HEK293 (cell line): ENCODE results near the gene PI4KA.

ENCODE experiments used
- EGR2 ChIP-seq: fragments of 450-650 bp; formaldehyde crosslinking; IDR thresholded peaks from 2 replicates; pipeline ENCODE4 v1.5.1; 2016; ENCODE audit warnings: low read depth, missing biosample characterization, missing genetic modification characterization
- MYNN ChIP-seq: fragments of 450-650 bp; formaldehyde crosslinking; IDR thresholded peaks from 2 replicates; pipeline ENCODE4 v1.5.1; 2016; ENCODE audit warnings: missing biosample characterization, missing genetic modification characterization, borderline replicate concordance
- TCF7L2 ChIP-seq: IDR thresholded peaks from 2 replicates; pipeline ENCODE4 v1.6.1; 2011; ENCODE audit warnings: low read depth, mild to moderate bottlenecking, inconsistent platforms, low read length, moderate library complexity, borderline replicate concordance
- ZNF174 ChIP-seq: fragments of 450-650 bp; formaldehyde crosslinking; IDR thresholded peaks from 2 replicates; pipeline ENCODE4 v1.5.0; 2017; ENCODE audit warnings: missing biosample characterization, mild to moderate bottlenecking, missing genetic modification characterization
- ZNF274 ChIP-seq, 2 experiments: fragments of 200-500 bp in 1 of 2; fragments of 450-650 bp in 1 of 2; sonication (Bioruptor generic) in 1 of 2; formaldehyde crosslinking in 1 of 2; IDR thresholded peaks; 2 replicates each; pipeline versions ENCODE4 v1.5.1 to v1.6.1; 2014 to 2016; ENCODE audit warnings: borderline replicate concordance in 1 of 2, inconsistent platforms in 1 of 2, low read length in 1 of 2, missing biosample characterization in 1 of 2, missing genetic modification characterization in 1 of 2
- ZNF530 ChIP-seq: fragments of 450-650 bp; formaldehyde crosslinking; IDR thresholded peaks from 2 replicates; pipeline ENCODE4 v1.5.1; 2016; ENCODE audit warnings: low read depth, missing biosample characterization, missing genetic modification characterization
- ZNF585B ChIP-seq: fragments of 450-650 bp; formaldehyde crosslinking; IDR thresholded peaks from 2 replicates; pipeline ENCODE4 v1.5.1; 2016; ENCODE audit warnings: missing biosample characterization, missing genetic modification characterization
- ZNF792 ChIP-seq: fragments of 450-650 bp; formaldehyde crosslinking; IDR thresholded peaks from 2 replicates; pipeline ENCODE4 v1.5.1; 2016; ENCODE audit warnings: missing biosample characterization, missing genetic modification characterization
- ZSCAN16 ChIP-seq: fragments of 450-650 bp; formaldehyde crosslinking; IDR thresholded peaks from 2 replicates; pipeline ENCODE4 v1.5.1; 2016; ENCODE audit warnings: missing biosample characterization, missing genetic modification characterization
- TF ChIP-seq, protein P1 (sequence below): fragments of 450-650 bp; formaldehyde crosslinking; IDR thresholded peaks from 2 replicates; pipeline ENCODE4 v1.5.1; 2016; ENCODE audit warnings: missing biosample characterization, missing genetic modification characterization
- TF ChIP-seq, protein P2 (sequence below): fragments of 450-650 bp; formaldehyde crosslinking; IDR thresholded peaks from 2 replicates; pipeline ENCODE4 v1.5.1; 2016; ENCODE audit warnings: missing biosample characterization, missing genetic modification characterization
- TF ChIP-seq, protein P3 (sequence below): fragments of 450-650 bp; formaldehyde crosslinking; IDR thresholded peaks from 2 replicates; pipeline ENCODE4 v1.5.1; 2016; ENCODE audit warnings: missing biosample characterization, missing genetic modification characterization

DNA sequence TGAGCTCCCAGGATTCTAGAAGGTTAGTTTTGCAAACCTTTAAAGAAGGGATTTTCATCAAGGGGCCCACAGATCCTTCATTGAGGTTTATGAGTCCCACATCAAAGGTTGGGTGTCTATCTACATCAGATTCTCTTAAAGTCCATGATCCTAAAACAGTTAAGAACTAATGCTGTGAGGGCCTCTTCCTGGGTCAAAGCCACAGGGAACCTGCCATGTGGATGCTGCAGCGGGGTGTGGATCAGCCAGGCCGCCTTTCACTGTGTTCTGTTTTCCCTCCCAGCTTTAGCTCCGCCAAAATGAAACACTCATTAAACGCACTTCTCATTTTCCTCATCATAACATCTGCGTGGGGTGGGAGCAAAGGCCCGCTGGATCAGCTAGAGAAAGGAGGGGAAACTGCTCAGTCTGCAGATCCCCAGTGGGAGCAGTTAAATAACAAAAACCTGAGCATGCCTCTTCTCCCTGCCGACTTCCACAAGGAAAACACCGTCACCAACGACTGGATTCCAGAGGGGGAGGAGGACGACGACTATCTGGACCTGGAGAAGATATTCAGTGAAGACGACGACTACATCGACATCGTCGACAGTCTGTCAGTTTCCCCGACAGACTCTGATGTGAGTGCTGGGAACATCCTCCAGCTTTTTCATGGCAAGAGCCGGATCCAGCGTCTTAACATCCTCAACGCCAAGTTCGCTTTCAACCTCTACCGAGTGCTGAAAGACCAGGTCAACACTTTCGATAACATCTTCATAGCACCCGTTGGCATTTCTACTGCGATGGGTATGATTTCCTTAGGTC is 79.4 kb downstream of the PI4KA start:
- TF ChIP-seq, protein P1, sequence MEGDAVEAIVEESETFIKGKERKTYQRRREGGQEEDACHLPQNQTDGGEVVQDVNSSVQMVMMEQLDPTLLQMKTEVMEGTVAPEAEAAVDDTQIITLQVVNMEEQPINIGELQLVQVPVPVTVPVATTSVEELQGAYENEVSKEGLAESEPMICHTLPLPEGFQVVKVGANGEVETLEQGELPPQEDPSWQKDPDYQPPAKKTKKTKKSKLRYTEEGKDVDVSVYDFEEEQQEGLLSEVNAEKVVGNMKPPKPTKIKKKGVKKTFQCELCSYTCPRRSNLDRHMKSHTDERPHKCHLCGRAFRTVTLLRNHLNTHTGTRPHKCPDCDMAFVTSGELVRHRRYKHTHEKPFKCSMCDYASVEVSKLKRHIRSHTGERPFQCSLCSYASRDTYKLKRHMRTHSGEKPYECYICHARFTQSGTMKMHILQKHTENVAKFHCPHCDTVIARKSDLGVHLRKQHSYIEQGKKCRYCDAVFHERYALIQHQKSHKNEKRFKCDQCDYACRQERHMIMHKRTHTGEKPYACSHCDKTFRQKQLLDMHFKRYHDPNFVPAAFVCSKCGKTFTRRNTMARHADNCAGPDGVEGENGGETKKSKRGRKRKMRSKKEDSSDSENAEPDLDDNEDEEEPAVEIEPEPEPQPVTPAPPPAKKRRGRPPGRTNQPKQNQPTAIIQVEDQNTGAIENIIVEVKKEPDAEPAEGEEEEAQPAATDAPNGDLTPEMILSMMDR (tag by site-specific recombination) = no peak
- TF ChIP-seq MYNN (tag by site-specific recombination) (no peak), EGR2 (tag by site-specific recombination) (no peak), ZNF530 (no peak), ZSCAN16 (tag by site-specific recombination) (no peak), TCF7L2 (no peak), ZNF274 (IDR thresholded peaks at IDR 0.05; ENCODE audit: low read length) (no peak), ZNF274 (tag by site-specific recombination; IDR thresholded peaks at IDR 0.05; ENCODE audit: borderline replicate concordance) (no peak), ZNF792 (tag by site-specific recombination) (no peak), ZNF174 (tag by site-specific recombination) (no peak), ZNF585B (tag by site-specific recombination) (no peak)
- TF ChIP-seq, protein P2, sequence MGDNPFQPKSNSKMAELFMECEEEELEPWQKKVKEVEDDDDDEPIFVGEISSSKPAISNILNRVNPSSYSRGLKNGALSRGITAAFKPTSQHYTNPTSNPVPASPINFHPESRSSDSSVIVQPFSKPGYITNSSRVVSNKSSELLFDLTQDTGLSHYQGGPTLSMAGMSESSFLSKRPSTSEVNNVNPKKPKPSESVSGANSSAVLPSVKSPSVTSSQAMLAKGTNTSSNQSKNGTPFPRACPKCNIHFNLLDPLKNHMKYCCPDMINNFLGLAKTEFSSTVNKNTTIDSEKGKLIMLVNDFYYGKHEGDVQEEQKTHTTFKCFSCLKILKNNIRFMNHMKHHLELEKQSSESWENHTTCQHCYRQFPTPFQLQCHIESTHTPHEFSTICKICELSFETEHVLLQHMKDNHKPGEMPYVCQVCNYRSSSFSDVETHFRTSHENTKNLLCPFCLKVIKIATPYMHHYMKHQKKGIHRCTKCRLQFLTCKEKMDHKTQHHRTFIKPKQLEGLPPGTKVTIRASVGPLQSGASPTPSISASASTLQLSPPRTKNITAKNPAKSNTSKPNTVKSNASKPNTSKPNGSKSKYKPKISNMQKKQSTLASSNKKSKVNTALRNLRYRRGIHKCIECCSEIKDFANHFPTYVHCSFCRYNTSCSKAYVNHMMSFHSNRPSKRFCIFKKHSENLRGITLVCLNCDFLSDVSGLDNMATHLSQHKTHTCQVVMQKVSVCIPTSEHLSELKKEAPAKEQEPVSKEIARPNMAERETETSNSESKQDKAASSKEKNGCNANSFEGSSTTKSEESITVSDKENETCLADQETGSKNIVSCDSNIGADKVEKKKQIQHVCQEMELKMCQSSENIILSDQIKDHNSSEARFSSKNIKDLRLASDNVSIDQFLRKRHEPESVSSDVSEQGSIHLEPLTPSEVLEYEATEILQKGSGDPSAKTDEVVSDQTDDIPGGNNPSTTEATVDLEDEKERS (tag by site-specific recombination) = no peak
- TF ChIP-seq, protein P3, sequence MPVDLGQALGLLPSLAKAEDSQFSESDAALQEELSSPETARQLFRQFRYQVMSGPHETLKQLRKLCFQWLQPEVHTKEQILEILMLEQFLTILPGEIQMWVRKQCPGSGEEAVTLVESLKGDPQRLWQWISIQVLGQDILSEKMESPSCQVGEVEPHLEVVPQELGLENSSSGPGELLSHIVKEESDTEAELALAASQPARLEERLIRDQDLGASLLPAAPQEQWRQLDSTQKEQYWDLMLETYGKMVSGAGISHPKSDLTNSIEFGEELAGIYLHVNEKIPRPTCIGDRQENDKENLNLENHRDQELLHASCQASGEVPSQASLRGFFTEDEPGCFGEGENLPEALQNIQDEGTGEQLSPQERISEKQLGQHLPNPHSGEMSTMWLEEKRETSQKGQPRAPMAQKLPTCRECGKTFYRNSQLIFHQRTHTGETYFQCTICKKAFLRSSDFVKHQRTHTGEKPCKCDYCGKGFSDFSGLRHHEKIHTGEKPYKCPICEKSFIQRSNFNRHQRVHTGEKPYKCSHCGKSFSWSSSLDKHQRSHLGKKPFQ = no peak
